Omental fat pad (tissue), 4 donors: Measurements from ENCODE around the gene ALKBH2. TPM values are rescaled to one million over a fixed set of nuclear protein-coding genes. Genes with fewer than 3 reads are reported as not detected.

Experiments
- ATAC-seq: fragments of 150-250 bp; one replicate; pipeline ENCODE4 v1.9.1; 2016; ENCODE audit warnings: mild to moderate bottlenecking, moderate library complexity; ENCODE audit not compliant: low FRiP score
- DNase-seq: peaks from one replicate; pipeline ENCODE4 v3.0.0-alpha.2; 2019; ENCODE audit warnings: low spot score
- total RNA-seq, 4 donors: library from RNA; depleted of rRNA; stranded (reverse); fragments of >200 nt; gene quantifications; one replicate each; pipeline ENCODE4 v1.1.0, GENCODE V29; 2016
- TF ChIP-seq, protein P1 (sequence below), 3 donors: fragments of 450-650 bp; IDR thresholded peaks; one replicate each; pipeline ENCODE4 v1.5.1; 2016 to 2017; ENCODE audit warnings: antibody characterized with exemption in 3 of 3, mild to moderate bottlenecking in 3 of 3, moderate library complexity in 2 of 3

Gene ALKBH2
- total RNA-seq, 4 donors from 2014 or later, result 15.3 to 34.0 (median 17.5) TPM

DNA sequence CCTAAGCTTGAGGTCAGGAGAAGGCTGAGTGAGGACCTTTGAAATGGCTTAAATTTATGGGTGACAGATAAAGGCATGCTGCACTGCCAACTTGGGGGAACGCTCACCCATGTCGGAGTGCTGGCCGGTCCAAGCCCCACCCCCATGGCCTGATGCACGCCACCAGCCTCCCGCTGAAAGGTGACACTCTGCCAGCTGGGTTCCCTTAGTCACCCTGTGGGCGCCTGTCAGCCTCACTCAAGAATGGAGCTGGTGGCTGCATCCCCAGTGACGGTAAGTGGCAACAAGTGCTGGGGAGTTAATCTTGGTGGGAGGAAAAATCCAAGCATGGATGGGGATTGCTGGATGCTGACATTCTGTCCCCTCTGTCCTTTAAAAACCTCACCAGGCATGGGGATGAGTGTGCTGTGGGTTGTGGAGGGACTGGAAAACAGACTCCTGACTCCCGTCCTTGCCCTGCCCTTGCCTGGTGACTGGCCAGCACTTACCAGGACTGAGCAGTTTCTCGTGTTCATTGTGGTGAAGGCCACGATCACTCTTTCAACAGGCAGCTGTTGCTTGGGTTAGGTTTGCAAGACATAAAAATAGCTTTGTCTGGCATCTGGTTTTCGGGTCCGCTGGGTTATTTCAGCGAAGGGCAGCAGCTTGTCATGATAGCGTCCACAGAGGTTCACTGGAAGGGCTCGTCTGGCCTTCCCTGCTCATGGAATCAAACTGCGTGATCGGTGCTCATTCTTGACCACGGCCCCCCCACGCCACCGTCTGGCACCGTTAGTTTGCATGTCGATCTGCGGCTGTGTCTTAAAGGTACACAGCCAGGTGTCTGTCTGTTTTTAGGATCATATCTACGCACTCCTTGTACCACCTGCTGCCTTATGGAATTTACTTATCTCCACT, 38.1 kb upstream of the ALKBH2 start:
- ATAC-seq, result peak; percentile 42
- no peak for DNase-seq
- TF ChIP-seq, protein P1, sequence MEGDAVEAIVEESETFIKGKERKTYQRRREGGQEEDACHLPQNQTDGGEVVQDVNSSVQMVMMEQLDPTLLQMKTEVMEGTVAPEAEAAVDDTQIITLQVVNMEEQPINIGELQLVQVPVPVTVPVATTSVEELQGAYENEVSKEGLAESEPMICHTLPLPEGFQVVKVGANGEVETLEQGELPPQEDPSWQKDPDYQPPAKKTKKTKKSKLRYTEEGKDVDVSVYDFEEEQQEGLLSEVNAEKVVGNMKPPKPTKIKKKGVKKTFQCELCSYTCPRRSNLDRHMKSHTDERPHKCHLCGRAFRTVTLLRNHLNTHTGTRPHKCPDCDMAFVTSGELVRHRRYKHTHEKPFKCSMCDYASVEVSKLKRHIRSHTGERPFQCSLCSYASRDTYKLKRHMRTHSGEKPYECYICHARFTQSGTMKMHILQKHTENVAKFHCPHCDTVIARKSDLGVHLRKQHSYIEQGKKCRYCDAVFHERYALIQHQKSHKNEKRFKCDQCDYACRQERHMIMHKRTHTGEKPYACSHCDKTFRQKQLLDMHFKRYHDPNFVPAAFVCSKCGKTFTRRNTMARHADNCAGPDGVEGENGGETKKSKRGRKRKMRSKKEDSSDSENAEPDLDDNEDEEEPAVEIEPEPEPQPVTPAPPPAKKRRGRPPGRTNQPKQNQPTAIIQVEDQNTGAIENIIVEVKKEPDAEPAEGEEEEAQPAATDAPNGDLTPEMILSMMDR (IDR thresholded peaks at IDR 0.05), result no peak

- TF ChIP-seq, protein P1 (IDR thresholded peaks at IDR 0.05), result no peak
- ATAC-seq, result peak; percentile 33
- DNase-seq, result no peak
Observed at GRCh38 chr12:109130297-109131153, 37.3 kb upstream of the ALKBH2 start.

- ATAC-seq (peak; percentile 13), DNase-seq (no peak)
Observed at GRCh38 chr12:109127533-109128242, 34.4 kb upstream of the ALKBH2 start.

GRCh38 chr12:109126784-109127183, 33.5 kb upstream of the ALKBH2 start:
- TF ChIP-seq, protein P1 (IDR thresholded peaks at IDR 0.05), result no peak
- ATAC-seq, result no peak
- DNase-seq, result no peak

More at GRCh38 chr12:109127533-109128242, 34.4 kb upstream of the ALKBH2 start:
- TF ChIP-seq, protein P1 (IDR thresholded peaks at IDR 0.05), result no peak

DNA sequence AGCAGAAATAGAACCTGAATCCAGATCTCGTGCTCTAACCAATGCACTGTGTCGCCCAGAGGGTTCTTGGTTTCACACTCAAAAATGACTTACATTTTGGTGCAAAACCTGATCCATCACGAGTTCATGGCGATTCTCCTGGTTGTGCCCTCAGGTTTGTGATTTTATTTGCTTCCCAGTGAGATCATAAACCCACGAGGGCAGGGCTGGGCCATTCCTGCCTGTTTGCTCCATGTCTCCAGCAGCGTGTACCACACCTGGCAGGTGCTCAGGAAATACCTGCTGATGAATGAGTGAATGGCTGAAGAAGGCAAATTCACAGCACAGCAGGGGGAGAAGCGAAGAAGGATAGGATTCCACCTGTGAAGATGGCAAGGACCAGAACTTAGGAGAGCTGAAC, 32.5 kb upstream of the ALKBH2 start:
- TF ChIP-seq, protein P1 (IDR thresholded peaks at IDR 0.05), result no peak
- DNase-seq, result no peak
- ATAC-seq, result no peak

DNA sequence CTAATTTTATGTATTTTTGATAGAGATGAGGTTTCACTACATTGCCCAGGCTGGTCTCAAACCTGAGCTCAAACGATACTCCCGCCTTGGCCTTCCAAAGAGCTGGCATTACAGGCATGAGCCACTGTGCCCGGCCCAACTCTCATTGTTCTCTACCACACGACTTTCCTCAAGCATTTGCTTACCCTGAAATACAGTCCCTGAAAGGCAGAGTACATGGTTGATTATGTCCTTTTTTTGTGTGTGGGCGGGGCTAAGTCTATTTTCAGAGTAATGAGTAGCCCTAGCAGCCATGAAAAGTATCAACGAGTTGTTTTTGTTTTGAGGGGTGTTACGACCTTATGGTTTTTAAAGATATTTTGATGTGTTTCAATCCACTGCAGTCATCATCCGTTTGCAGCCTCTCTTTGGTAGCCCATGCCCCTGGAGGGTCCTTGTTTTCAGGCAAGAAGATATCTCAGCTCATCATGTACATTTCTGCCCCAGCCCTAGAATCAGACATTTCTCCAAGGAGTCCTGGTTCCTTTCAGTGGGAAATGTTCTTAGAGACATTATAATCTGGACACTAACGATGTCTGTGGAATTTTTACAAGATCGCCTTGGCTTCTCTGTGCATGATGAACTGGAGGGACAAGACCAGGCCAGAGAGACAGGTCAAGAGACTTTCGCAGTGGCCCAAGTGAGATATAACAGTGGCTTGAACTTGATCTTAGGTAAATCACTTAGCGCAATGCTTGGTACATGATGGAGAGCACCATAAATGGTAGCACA, 31.8 kb upstream of the ALKBH2 start:
- ATAC-seq, result no peak
- no peak for DNase-seq
- TF ChIP-seq, protein P1 (IDR thresholded peaks at IDR 0.05), result no peak
